OCI-LY7 (cell line): ENCODE data around the gene SMO. TPM values are rescaled to one million over a fixed set of nuclear protein-coding genes. Genes with fewer than 3 reads are reported as not detected.

Experiments used
- BruUV-seq: library from RNA; stranded (reverse); fragments of 400-500 nt; replicated peaks from 2 replicates; lab custom pipeline; 2021; lab: Mats Ljungman, UMichigan
- CTCF ChIA-PET: fragments of 300-600 bp; sonication (Branson Sonifier 250); formaldehyde crosslinking; loops from one replicate; lab custom pipeline; 2022; ENCODE audit warnings: antibody characterized with exemption; ENCODE audit not compliant: unreplicated experiment; lab: Charles Lee
- POLR2A ChIA-PET: fragments of 300-600 bp; sonication (Branson Sonifier 250); formaldehyde crosslinking; loops from one replicate; lab custom pipeline; 2022; ENCODE audit warnings: antibody characterized with exemption; lab: Charles Lee
- DNase-seq: peaks from one replicate; pipeline ENCODE4 v3.0.0-alpha.2; 2015; ENCODE audit warnings: low spot score
- H2AFZ ChIP-seq: fragments of 200-600 bp; sonication (generic), shearing (Covaris generic); 2 replicates; pipeline ENCODE4 v1.6.1; 2014; ENCODE audit warnings: mild to moderate bottlenecking, antibody characterized with exemption, low read length, moderate library complexity
- H3K27ac ChIP-seq: fragments of 200-600 bp; sonication (generic); 2 replicates; pipeline ENCODE4 v1.5.1; 2014; ENCODE audit warnings: mixed run types, low read depth, mild to moderate bottlenecking, moderate library complexity, low read length, inconsistent platforms; ENCODE audit not compliant: poor library complexity, severe bottlenecking
- H3K36me3 ChIP-seq: fragments of 200-600 bp; sonication (generic); 2 replicates; pipeline ENCODE4 v1.6.1; 2014; ENCODE audit warnings: mild to moderate bottlenecking, antibody characterized with exemption, low read length, moderate library complexity, mixed read lengths; ENCODE audit not compliant: insufficient read depth
- H3K4me1 ChIP-seq: fragments of 200-600 bp; sonication (generic); 2 replicates; pipeline ENCODE4 v1.5.1; 2014; ENCODE audit warnings: mild to moderate bottlenecking, low read length; ENCODE audit not compliant: insufficient read depth, poor library complexity, severe bottlenecking
- H3K4me2 ChIP-seq: fragments of 200-600 bp; sonication (generic); 2 replicates; pipeline ENCODE4 v1.6.1; 2014; ENCODE audit warnings: mild to moderate bottlenecking, low read length
- H3K4me3 ChIP-seq: fragments of 200-600 bp; sonication (generic); 2 replicates; pipeline ENCODE4 v1.5.1; 2014; ENCODE audit warnings: mild to moderate bottlenecking, low read depth, low read length; ENCODE audit not compliant: poor library complexity, severe bottlenecking
- H3K79me2 ChIP-seq: fragments of 200-600 bp; sonication (generic); 2 replicates; pipeline ENCODE4 v1.6.1; 2016; ENCODE audit warnings: low read depth, mild to moderate bottlenecking, low read length, moderate library complexity, mixed read lengths; ENCODE audit not compliant: insufficient read depth
- H3K9me2 ChIP-seq: fragments of 200-600 bp; sonication (generic); 2 replicates; pipeline ENCODE4 v1.6.1; 2016; ENCODE audit warnings: mild to moderate bottlenecking, low read length, mixed read lengths; ENCODE audit not compliant: insufficient read depth
- H3K9me3 ChIP-seq: fragments of 200-600 bp; sonication (generic); 2 replicates; pipeline ENCODE4 v1.6.1; 2014; ENCODE audit warnings: mild to moderate bottlenecking, mixed run types, low read length, mixed read lengths
- H4K20me1 ChIP-seq: fragments of 200-600 bp; sonication (generic); 2 replicates; pipeline ENCODE4 v1.6.1; 2014; ENCODE audit warnings: mild to moderate bottlenecking, antibody characterized with exemption, low read length, moderate library complexity, mixed read lengths; ENCODE audit not compliant: insufficient read depth
- EZH2phosphoT487 ChIP-seq: fragments of 200-600 bp; sonication (generic); IDR thresholded peaks from 2 replicates; pipeline ENCODE4 v1.6.1; 2018; ENCODE audit warnings: low read depth, borderline replicate concordance, mild to moderate bottlenecking, mixed run types, antibody characterized with exemption, low read length, moderate library complexity, mixed read lengths
- intact Hi-C: fragments of 100-400 bp; cut with micrococcal nuclease; formaldehyde crosslinking; loops from one replicate; pipeline ENCODE4 v1.10.0; 2022; ENCODE audit not compliant: unreplicated experiment
- total RNA-seq, 2 experiments: library from RNA; depleted of rRNA in 1 of 2; stranded (reverse); fragments of >200 nt in 1 of 2; shearing (Covaris generic) in 1 of 2; gene quantifications; 2 replicates each; pipeline ENCODE4 v1.2.3, GENCODE V29; 2014 to 2022
- TF ChIP-seq, protein P1 (sequence below): fragments of 200-600 bp; sonication (generic); conservative IDR thresholded peaks from 2 replicates; pipeline ENCODE4 v1.5.1; 2014; ENCODE audit warnings: mild to moderate bottlenecking, antibody characterized with exemption, low read length, moderate library complexity, mixed read lengths

The SMO gene
- total RNA-seq, 2 experiments from 2014 or later = 0.17 to 0.25 TPM

DNA sequence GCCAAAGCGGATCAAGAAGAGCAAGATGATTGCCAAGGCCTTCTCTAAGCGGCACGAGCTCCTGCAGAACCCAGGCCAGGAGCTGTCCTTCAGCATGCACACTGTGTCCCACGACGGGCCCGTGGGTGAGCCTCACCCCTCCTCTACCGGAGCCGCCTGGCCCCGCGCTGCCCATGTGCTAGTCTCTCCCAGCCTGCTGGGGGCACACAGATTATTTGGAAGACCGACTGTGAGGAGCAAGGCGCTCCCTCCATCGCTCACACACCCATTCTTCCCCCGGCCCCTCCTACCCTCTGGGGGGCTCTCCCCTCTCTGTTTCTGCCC is 22.5 kb downstream of the SMO start:
- CTCF ChIA-PET = interaction anchor here (0.6 to 1.4 kb wide), 2 partner anchors 47 to 708 kb away, joined by 3 to 9 read pairs; no protein-coding TSS in a partner anchor

DNA sequence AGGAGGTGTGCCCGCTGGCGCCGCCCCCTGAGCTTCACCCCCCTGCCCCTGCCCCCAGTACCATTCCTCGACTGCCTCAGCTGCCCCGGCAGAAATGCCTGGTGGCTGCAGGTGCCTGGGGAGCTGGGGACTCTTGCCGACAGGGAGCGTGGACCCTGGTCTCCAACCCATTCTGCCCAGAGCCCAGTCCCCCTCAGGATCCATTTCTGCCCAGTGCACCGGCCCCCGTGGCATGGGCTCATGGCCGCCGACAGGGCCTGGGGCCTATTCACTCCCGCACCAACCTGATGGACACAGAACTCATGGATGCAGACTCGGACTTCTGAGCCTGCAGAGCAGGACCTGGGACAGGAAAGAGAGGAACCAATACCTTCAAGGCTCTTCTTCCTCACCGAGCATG is 23.7 kb downstream of the SMO start:
- ChIA-PET POLR2A (interaction anchor here (0.5 to 0.6 kb wide), 2 partner anchors 72 to 1025 kb away, joined by 3 read pairs; no protein-coding TSS in a partner anchor), CTCF (interaction anchor here (1.2 kb wide), 1 partner anchor 8 kb away, joined by 4 read pairs; no protein-coding TSS in a partner anchor)
- H2AFZ ChIP-seq = peak overlapping the region; percentile 56; the same call in 1 of the 2 replicates
- intact Hi-C loops = loop anchor here (5.0 kb wide), 2 partner anchors 310 to 370 kb away; no protein-coding TSS in a partner anchor
- no peaks in the 10 kb centered on the region for H3K79me2 ChIP-seq
- TF ChIP-seq EZH2phosphoT487 = no peak
- TF ChIP-seq, protein P1, sequence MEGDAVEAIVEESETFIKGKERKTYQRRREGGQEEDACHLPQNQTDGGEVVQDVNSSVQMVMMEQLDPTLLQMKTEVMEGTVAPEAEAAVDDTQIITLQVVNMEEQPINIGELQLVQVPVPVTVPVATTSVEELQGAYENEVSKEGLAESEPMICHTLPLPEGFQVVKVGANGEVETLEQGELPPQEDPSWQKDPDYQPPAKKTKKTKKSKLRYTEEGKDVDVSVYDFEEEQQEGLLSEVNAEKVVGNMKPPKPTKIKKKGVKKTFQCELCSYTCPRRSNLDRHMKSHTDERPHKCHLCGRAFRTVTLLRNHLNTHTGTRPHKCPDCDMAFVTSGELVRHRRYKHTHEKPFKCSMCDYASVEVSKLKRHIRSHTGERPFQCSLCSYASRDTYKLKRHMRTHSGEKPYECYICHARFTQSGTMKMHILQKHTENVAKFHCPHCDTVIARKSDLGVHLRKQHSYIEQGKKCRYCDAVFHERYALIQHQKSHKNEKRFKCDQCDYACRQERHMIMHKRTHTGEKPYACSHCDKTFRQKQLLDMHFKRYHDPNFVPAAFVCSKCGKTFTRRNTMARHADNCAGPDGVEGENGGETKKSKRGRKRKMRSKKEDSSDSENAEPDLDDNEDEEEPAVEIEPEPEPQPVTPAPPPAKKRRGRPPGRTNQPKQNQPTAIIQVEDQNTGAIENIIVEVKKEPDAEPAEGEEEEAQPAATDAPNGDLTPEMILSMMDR = no peak
- H4K20me1 ChIP-seq = no peaks in the 10 kb centered on the region
- H3K4me3 ChIP-seq = no peak overlapping the region
- H3K9me3 ChIP-seq = no peaks in the 10 kb centered on the region
- no peaks in the 10 kb centered on the region for H3K36me3 ChIP-seq
- H3K4me1 ChIP-seq = peaks cover 5% of the 10 kb centered on the region
- DNase-seq = no peak
- H3K4me2 ChIP-seq = no peak overlapping the region
- no TSS peak for BruUV-seq
- H3K9me2 ChIP-seq = no peaks in the 10 kb centered on the region
- no peak overlapping the region for H3K27ac ChIP-seq

More for the DNA sequence above, 22.5 kb downstream of the SMO start:
- no peaks in the 10 kb centered on the region for H3K9me2 ChIP-seq
- no peaks in the 10 kb centered on the region for H3K79me2 ChIP-seq
- no peaks in the 10 kb centered on the region for H3K36me3 ChIP-seq
- TF ChIP-seq, protein P1 = no peak
- TF ChIP-seq EZH2phosphoT487 = no peak
- H4K20me1 ChIP-seq = no peaks in the 10 kb centered on the region
- no peaks in the 10 kb centered on the region for H3K9me3 ChIP-seq
- no TSS peak for BruUV-seq
- no peak overlapping the region for H3K4me3 ChIP-seq
- H3K4me1 ChIP-seq = peaks cover 5% of the 10 kb centered on the region
- intact Hi-C loops = loop anchor here (1.0 to 5.0 kb wide), 5 partner anchors 47 to 369 kb away; partner anchors contain the start of gene TSPAN33
- H3K4me2 ChIP-seq = no peak overlapping the region
- POLR2A ChIA-PET = interaction anchor here (0.6 to 1.1 kb wide), 3 partner anchors 34 to 148 kb away, joined by 3 to 4 read pairs (median 3); no protein-coding TSS in a partner anchor
- DNase-seq = no peak
- H2AFZ ChIP-seq = no peak overlapping the region
- H3K27ac ChIP-seq = no peak overlapping the region

DNA sequence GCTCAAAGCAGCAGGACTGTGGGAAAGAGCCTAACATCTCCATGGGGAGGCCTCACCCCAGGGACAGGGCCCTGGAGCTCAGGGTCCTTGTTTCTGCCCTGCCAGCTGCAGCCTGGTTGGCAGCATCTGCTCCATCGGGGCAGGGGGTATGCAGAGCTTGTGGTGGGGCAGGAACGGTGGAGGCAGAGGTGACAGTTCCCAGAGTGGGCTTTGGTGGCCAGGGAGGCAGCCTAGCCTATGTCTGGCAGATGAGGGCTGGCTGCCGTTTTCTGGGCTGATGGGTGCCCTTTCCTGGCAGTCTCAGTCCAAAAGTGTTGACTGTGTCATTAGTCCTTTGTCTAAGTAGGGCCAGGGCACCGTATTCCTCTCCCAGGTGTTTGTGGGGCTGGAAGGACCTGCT is 24.2 kb downstream of the SMO start:
- POLR2A ChIA-PET = interaction anchor here (0.7 to 0.8 kb wide), 2 partner anchors 9 to 10 kb away, joined by 4 read pairs; no protein-coding TSS in a partner anchor
- no peak for TF ChIP-seq EZH2phosphoT487
- TF ChIP-seq, protein P1 = no peak
- Histone ChIP-seq H3K9me2 (no peaks in the 10 kb centered on the region), H3K4me2 (no peak overlapping the region), H3K27ac (no peak overlapping the region), H3K36me3 (no peaks in the 10 kb centered on the region), H3K4me1 (peaks cover 5% of the 10 kb centered on the region), H3K9me3 (no peaks in the 10 kb centered on the region), H4K20me1 (no peaks in the 10 kb centered on the region), H3K4me3 (no peak overlapping the region), H3K79me2 (no peaks in the 10 kb centered on the region), H2AFZ (no peak overlapping the region)
- intact Hi-C loops = loop anchor here (5.0 kb wide), 2 partner anchors 310 to 370 kb away; no protein-coding TSS in a partner anchor
- CTCF ChIA-PET = interaction anchor here (0.6 to 1.2 kb wide), 2 partner anchors 9 to 114 kb away, joined by 4 to 5 read pairs; no protein-coding TSS in a partner anchor
- no TSS peak for BruUV-seq
- no peak for DNase-seq
